Metanephros (tissue), 1 donor: ENCODE results near the gene C19orf18. TPM values are rescaled to one million over a fixed set of nuclear protein-coding genes. Genes with fewer than 3 reads are reported as not detected.

Experiments
- total RNA-seq: library from RNA; depleted of rRNA; stranded (reverse); fragments of >200 nt; gene quantifications from one replicate; pipeline ENCODE4 v1.2.3, GENCODE V29; 2014

C19orf18 gene
- 0.53 TPM for total RNA-seq

DNA sequence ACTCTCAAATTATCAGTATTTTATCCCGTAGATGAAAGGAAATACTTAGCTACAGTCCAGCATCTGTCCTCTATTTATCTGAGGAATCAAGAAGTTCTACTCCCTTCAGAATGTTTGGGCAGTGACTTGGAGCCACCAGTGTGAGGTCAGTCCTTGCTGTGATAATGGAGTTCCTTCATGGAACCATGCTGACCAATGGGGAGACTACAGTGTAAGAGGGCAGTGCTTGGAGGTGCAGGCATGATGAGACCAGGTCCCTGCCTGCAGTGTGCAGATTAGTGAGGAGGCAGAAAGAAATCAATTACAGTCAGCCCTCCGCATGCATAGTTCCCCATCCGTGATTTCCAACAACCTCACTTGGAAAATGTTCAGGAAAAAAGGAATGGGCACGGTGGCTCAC is at the start of gene C19orf18:
Gene C19orf18, minus strand, starts transcription at position 101 of the 400 bp plus-strand sequence. CDS start 102 bp downstream, outside the sequence.

GRCh38 chr19:58002384-58003173 is 28.2 kb upstream of the C19orf18 start, which contains the start of gene ZNF606:
ZNF606 (minus strand) TSS chr19:58002820; CDS start chr19:58001319, 1,501 bp downstream.

GRCh38 chr19:57947419-57948134 is 26.8 kb downstream of the C19orf18 start, which contains the start of gene ZNF256:
ZNF256 (minus strand) TSS chr19:57947706; CDS start chr19:57947474, 232 bp downstream.

GRCh38 chr19:57934820-57935665 is 39.3 kb downstream of the C19orf18 start, which contains the start of gene ZNF418:
ZNF418 (minus strand) TSS chr19:57935402; CDS start chr19:57933822, 1,580 bp downstream.

DNA sequence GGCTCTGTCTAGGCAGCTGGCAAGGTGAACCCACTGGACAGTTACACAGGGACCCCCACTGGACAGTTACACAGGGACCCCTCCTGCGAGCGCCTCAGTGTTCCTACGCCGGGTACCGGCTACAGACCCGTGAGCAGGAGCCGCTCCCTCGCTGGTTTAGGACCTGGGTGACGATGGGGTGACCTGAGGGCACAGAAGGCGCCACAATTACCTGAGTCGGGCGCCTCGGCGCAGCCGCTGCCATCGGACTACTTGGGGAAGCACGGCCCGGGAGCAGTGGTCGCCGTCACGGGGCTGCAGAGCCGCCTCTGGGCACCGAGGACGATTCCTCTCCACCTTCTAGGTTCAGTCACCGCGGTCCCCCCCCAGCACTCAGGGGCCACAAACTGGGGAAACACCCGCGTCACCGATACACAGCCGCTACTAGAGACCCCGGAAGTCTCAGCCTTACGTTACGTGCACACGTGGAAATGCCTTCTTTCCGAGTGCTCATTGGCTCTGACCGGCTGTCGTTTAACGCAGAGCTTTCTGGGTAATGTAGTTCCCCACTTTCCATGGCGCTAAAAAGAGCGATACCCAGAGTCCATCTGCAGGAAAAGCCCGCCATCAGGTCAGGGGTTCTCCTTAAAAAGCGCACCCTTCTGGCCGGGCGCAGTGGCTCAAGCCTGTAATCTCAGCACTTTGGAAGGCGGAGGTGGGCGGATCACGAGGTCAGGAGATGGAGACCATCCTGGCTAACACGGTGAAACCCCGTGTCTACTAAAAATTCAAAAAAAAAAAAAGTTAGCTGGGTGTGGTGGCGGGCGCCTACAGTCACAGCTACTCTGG is 58.0 kb downstream of the C19orf18 start, which contains the start of gene ZNF417:
Gene ZNF417, minus strand, starts transcription at position 425 of the 828 bp plus-strand sequence. Its CDS starts 181 bp downstream, at position 244.

Other genes starting within 250 kb of the C19orf18 start
- gene ZNF671, start 246.9 kb downstream of the C19orf18 start, total RNA-seq, result 13.9 TPM
- gene ZNF776, start 227.7 kb downstream of the C19orf18 start, total RNA-seq, result 47.7 TPM
- 33.7 TPM for gene ZNF586, start 204.9 kb downstream of the C19orf18 start, total RNA-seq
- gene ZNF552, start 159.6 kb downstream of the C19orf18 start, total RNA-seq, result 20.0 TPM
- gene ZNF587B, start 144.2 kb downstream of the C19orf18 start, total RNA-seq, result 18.5 TPM
- gene ZNF587, start 124.7 kb downstream of the C19orf18 start, total RNA-seq, result 54.7 TPM
- 29.7 TPM for gene ZNF814, start 85.5 kb downstream of the C19orf18 start, total RNA-seq
- gene ZNF417, start 57.9 kb downstream of the C19orf18 start, total RNA-seq, result 34.0 TPM
- 12.8 TPM for gene ZNF418, start 39.1 kb downstream of the C19orf18 start, total RNA-seq
- 10.9 TPM for gene ZNF256, start 26.8 kb downstream of the C19orf18 start, total RNA-seq
- gene ZNF606, start 28.3 kb upstream of the C19orf18 start, total RNA-seq, result 47.6 TPM
- gene ZSCAN1, start 59.5 kb upstream of the C19orf18 start, total RNA-seq, result 1.6 TPM
- gene ZNF135, start 84.7 kb upstream of the C19orf18 start, total RNA-seq, result 18.4 TPM
- 144 TPM for gene ZSCAN18, start 123.7 kb upstream of the C19orf18 start, total RNA-seq
- gene ZNF329, start 176.3 kb upstream of the C19orf18 start, total RNA-seq, result 24.6 TPM
- 17.5 TPM for gene ZNF274, start 208.5 kb upstream of the C19orf18 start, total RNA-seq